Activated naive CD4-positive, alpha-beta T cell treated with anti-CD3 and anti-CD28 coated beads, Interleukin-2, amount 50 U/mL, for 16 hours (primary cell): ENCODE data around the gene CD244.
A peak's percentile ranks its signal among the peaks of the same experiment; 100 is the strongest.
"Not testable (repeated sequence)": the region's sequence is repeated elsewhere in the genome, so short reads cannot be mapped to it uniquely, and the experiment has no call there.

Experiments used
- DNase-seq: peaks from one replicate; pipeline ENCODE4 v3.0.0-alpha.2; 2020

The CD244 gene

DNA sequence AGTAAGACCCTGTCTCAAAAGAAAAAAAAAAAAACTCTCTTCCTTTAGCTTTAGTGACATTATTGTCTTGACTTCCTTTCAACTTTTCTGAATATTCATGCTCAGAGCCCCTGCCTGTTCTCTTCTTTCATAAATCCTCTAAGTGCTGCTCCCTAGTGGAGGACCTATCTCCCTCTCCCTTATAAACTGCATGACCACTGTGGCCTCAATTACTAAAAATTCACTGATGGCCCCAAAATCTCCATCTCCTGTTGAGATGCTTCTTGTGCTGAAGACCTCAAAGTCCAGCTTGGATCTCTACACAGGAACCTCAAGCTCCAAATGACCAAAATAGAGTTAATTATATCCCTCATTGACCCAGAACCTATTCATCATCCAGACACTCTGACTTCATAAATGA lies 14.5 kb upstream of the CD244 start:
- no peak for DNase-seq

GRCh38 chr1:160876311-160876710 lies 13.6 kb upstream of the CD244 start:
- no peak for DNase-seq

- not testable (repeated sequence) for DNase-seq
These were observed 12.9 kb upstream of the CD244 start for GRCh38 chr1:160875591-160875990.

- peak; percentile 25 for DNase-seq
These were observed 12.2 kb upstream of the CD244 start for GRCh38 chr1:160874935-160875334.

- DNase-seq: no peak
These were observed 5.5 kb upstream of the CD244 start for GRCh38 chr1:160868141-160868540.

DNA sequence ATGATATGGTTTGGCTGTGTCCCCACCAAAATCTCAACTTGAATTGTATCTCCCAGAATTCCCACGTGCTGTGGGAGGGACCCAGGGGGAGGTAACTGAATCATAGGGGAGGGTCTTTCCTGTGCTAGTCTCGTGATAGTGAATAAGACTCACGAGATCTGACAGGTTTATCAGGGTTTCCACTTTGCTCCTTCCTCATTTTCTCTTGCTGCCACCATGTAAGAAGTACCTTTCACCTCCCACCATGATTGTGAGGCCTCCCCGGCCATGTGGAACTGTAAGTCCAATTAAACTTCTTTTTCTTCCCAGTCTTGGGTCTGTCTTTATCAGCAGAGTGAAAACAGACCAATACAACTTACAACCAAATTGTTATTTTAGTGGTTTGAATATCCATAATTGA lies 5.0 kb upstream of the CD244 start:
- not testable (repeated sequence) for DNase-seq

DNA sequence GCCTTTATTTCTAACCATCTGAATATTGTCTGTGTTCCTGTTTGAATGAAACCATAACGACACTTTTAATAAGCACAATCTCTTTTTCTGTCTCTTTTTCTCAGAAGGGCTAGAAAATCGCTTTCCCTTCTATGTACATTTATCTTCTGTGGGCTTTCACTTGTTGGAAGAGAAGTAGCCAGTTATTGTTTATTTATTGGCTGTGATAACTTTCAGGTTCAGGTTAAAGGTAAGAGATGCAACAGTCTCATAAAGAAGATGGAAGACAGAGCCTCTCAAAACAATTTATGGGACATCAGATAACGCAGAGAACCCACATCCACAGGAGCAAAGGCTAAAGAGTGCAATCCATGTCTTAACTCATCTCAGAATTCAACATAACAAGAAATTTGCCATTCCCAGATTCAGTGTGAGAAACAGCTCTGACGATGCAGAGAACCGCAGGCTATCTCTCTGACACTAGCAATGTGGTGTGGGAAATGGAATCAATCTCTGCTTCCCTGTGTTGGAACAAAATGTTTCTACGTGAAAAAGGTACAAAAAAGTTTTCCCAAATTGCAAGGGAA lies 4.1 kb upstream of the CD244 start:
- DNase-seq: no peak

- no peak for DNase-seq
These were observed 3.5 kb upstream of the CD244 start for GRCh38 chr1:160866001-160866694.

GRCh38 chr1:160865337-160865736 lies 2.6 kb upstream of the CD244 start:
- no peak for DNase-seq

- no peak for DNase-seq
These were observed 1.5 kb upstream of the CD244 start for GRCh38 chr1:160864173-160864572.

DNA sequence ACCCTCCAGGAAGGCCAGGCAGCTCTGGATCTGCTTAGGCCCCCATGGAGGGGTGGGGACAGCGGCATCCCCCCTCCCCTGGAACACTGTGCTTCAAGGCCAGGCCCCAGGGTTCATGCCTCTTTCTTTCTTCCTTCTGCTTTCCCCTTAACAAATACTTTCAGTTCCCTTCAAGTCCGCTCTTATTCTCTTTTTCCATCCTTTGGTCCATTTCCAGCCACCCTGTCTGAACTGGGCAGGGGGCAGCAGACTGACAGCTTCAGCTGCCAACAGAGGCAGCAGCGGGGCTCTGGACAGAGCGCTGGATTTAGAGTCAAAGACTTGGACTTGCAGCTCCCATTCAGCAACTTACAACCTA lies 1.1 kb upstream of the CD244 start:
- no peak for DNase-seq

GRCh38 chr1:160863061-160863773 lies 530 bp upstream of the CD244 start:
- DNase-seq: no peak

GRCh38 chr1:160860840-160861505 lies 1.7 kb downstream of the CD244 start:
- no peak for DNase-seq

- DNase-seq: no peak
These were observed 3.5 kb downstream of the CD244 start for GRCh38 chr1:160859166-160859565.

DNA sequence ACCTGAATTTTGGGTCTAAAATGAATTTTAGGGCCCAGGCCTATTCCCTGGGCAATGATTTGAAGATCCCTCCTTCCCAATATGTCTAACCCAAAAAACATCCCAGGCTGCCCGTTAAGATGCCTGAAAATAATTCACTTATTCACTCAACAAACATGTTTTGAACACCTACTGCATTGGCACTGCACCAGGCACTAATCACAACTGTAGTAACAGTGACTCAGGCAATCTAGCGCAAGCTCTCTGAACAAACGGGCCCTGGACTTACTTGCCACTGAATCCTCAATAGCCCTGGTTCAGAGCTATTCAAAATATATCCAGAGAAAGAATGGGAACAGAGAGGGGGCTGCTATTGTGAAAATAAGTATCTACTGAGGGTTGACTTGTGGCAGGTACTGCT lies 4.2 kb downstream of the CD244 start:
- no peak for DNase-seq

DNA sequence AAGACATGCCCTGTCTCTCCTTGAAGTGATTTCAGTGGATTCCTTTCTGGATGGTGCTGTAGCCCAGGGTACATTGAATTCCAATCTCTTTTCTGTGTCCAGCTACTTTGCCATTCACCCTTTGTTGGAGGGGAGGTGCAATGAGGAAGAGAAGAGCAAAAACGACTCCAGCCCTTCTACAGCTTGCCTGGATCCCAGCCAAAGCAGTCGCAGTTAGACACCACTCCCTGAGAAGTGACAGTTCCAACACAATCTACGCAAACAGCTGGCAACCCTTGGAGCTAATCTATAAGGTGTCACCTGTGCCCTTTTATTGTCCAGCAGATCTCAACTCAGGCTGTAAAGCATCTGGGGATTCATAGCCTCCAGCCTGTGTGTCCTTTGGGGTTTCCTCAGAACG lies 4.6 kb downstream of the CD244 start:
- DNase-seq: no peak

- no peak for DNase-seq
These were observed 7.3 kb downstream of the CD244 start for GRCh38 chr1:160855181-160855981.

- DNase-seq: no peak
These were observed 8.9 kb downstream of the CD244 start for GRCh38 chr1:160853754-160854153.

GRCh38 chr1:160853014-160853413 lies 9.7 kb downstream of the CD244 start:
- no peak for DNase-seq

DNA sequence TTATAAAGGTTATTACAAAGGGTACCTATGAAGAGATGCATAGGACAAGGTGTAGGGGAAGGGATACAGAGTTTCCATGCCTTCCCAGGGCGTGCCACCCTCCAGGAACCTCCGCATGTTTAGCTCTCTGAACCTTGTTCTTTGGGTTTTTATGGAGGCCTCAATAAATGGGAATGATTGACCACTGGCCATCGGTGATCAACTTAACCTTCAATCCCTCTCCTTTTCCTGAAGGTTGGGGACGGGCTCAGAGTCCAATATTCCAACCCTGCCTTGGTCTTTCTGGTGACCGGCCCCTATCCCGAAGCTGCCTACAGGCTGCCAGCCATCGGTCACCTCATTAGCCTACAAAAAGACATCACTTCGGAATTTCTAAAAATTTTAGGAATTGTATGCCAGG lies 11.7 kb downstream of the CD244 start:
- no peak for DNase-seq

GRCh38 chr1:160850541-160850940 lies 12.1 kb downstream of the CD244 start:
- DNase-seq: no peak

DNA sequence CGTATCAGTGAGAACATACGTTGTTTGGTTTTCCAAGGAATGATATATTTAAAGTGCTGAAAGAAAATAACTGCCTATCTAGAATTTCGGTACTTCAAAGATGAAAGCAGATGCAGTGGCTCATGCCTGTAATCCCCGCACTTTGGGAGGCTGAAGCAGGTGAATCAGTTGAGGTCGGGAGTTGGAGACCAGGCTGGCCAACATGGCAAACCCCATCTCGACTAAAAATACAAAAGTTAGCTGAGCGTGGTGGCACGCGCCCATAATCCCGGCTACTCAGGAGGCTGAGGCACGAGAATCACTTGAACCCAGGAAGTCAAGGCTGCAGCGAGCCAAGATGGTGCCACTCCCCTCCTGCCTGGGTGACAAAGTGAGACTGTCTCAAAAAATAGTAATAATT lies 16.4 kb downstream of the CD244 start:
- DNase-seq: no peak
